PFSK-1 (cell line): Measurements from ENCODE around the gene TESMIN.

ENCODE experiments used
- FOXP2 ChIP-seq: optimal IDR thresholded peaks from 2 replicates; pipeline ENCODE3; 2011; ENCODE audit warnings: borderline replicate concordance, control low read depth, inconsistent platforms; ENCODE audit not compliant: insufficient read depth; ENCODE audit errors: extremely low read length, extremely low read depth
- POLR2AphosphoS5 ChIP-seq: IDR thresholded peaks from 2 replicates; pipeline ENCODE4 v1.6.1; 2012; ENCODE audit warnings: low read depth, mild to moderate bottlenecking, control low read depth, low read length, moderate library complexity
- REST ChIP-seq, 2 experiments: IDR thresholded peaks; 2 replicates each; pipeline versions ENCODE4 v1.6.1 to v1.8.0; 2011 to 2012; ENCODE audit warnings: low read depth in 2 of 2, low read length in 2 of 2, control low read depth in 1 of 2, inconsistent platforms in 1 of 2, mild to moderate bottlenecking in 1 of 2, moderate library complexity in 1 of 2; ENCODE audit not compliant: insufficient read depth in 1 of 2
- SIN3A ChIP-seq: IDR thresholded peaks from 2 replicates; pipeline ENCODE4 v1.6.1; 2012; ENCODE audit warnings: mild to moderate bottlenecking, low read length, moderate library complexity, borderline replicate concordance; ENCODE audit not compliant: insufficient read depth
- TAF1 ChIP-seq: IDR thresholded peaks from 2 replicates; pipeline ENCODE4 v1.6.1; 2012; ENCODE audit warnings: low read length, control low read depth, borderline replicate concordance; ENCODE audit not compliant: insufficient read depth

- no peak for TF ChIP-seq REST (IDR thresholded peaks at IDR 0.05; ENCODE audit: insufficient read depth in 1 of 2, low read depth in 2 of 2, low read length in 2 of 2)
- no peak for TF ChIP-seq POLR2AphosphoS5
- no peak for TF ChIP-seq TAF1
- TF ChIP-seq SIN3A = no peak
- no peak for TF ChIP-seq FOXP2
Measured at GRCh38 chr11:68680541-68681231, 70.6 kb downstream of the TESMIN start.
